HL-60 (cell line): ENCODE data around the gene PRPF18.

Source experiments
- DNase-seq, 2 experiments: peaks; one replicate each; pipeline ENCODE4 v3.0.0-alpha.2; 2010 to 2020; ENCODE audit warnings: low read depth in 1 of 2, low spot score in 1 of 2
- H3K27ac ChIP-seq: fragments of 250-450 bp; sonication (Bioruptor Pico); replicated peaks from 2 replicates; pipeline ENCODE4 v1.5.1; 2020; ENCODE audit warnings: mild to moderate bottlenecking, moderate library complexity
- H3K27me3 ChIP-seq: fragments of 250-450 bp; sonication (Bioruptor Pico); 2 replicates; pipeline ENCODE4 v1.5.1; 2021; ENCODE audit warnings: mild to moderate bottlenecking, moderate library complexity; ENCODE audit not compliant: insufficient read depth, poor library complexity, severe bottlenecking
- H3K4me3 ChIP-seq: replicated peaks from 2 replicates; pipeline ENCODE4 v1.5.1; 2011; ENCODE audit warnings: mild to moderate bottlenecking, control low read depth, low read length; ENCODE audit not compliant: insufficient read depth
- GABPA ChIP-seq: IDR thresholded peaks from 2 replicates; pipeline ENCODE4 v1.6.1; 2012; ENCODE audit warnings: low read depth
- POLR2AphosphoS5 ChIP-seq: IDR thresholded peaks from 2 replicates; pipeline ENCODE4 v1.6.1; 2012; ENCODE audit warnings: low read depth
- SPI1 ChIP-seq: IDR thresholded peaks from 2 replicates; pipeline ENCODE4 v1.6.1; 2012; ENCODE audit warnings: low read depth, mild to moderate bottlenecking, borderline replicate concordance
- TF ChIP-seq, protein P1 (sequence below): IDR thresholded peaks from one replicate; pipeline ENCODE4 v1.5.1; 2011; ENCODE audit warnings: low read length, control low read depth, inconsistent platforms; ENCODE audit not compliant: insufficient read depth
- TF ChIP-seq, protein P2 (sequence below): IDR thresholded peaks from 2 replicates; pipeline ENCODE4 v1.6.1; 2012; ENCODE audit warnings: low read depth; ENCODE audit not compliant: insufficient replicate concordance

PRPF18 gene

DNA sequence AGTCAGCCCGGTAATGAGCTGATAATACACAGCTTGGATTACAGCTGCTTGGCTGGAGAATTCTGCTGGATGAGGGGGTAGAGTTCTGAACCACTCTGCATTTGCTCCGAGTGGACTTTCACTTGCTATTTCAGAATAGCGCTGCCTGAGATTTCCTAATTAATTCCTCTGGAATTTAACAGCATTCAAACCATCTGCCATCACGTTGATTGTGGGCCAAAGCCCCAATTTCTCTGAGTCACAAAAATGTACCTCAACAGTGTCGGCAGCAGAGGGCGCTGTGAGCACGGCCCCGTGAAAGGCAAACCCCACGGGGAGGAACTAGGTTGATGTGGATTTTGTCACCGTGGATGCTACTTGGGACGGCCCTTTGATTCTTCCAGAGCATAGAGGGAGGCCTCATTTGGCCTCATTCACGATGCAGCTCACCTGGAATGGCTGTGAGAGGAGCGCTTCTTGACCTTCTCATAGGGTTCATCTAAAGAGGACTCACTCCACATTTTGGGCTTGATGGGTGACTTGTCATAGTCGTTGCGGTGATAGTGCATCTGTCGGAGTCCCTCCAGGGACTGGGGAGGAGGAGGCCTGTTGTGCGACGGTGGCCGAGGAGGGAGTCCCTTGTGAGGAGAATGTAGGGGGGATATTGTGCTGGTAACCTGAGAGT, 73.3 kb downstream of the PRPF18 start:
- Histone ChIP-seq H3K4me3 (no peak overlapping the region), H3K27ac (no peak overlapping the region), H3K27me3 (no peaks in the 10 kb centered on the region)
- DNase-seq, result peak; percentile 17 to 31
- TF ChIP-seq, protein P1, sequence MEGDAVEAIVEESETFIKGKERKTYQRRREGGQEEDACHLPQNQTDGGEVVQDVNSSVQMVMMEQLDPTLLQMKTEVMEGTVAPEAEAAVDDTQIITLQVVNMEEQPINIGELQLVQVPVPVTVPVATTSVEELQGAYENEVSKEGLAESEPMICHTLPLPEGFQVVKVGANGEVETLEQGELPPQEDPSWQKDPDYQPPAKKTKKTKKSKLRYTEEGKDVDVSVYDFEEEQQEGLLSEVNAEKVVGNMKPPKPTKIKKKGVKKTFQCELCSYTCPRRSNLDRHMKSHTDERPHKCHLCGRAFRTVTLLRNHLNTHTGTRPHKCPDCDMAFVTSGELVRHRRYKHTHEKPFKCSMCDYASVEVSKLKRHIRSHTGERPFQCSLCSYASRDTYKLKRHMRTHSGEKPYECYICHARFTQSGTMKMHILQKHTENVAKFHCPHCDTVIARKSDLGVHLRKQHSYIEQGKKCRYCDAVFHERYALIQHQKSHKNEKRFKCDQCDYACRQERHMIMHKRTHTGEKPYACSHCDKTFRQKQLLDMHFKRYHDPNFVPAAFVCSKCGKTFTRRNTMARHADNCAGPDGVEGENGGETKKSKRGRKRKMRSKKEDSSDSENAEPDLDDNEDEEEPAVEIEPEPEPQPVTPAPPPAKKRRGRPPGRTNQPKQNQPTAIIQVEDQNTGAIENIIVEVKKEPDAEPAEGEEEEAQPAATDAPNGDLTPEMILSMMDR, result peak; percentile 60
- no peak for TF ChIP-seq SPI1

DNA sequence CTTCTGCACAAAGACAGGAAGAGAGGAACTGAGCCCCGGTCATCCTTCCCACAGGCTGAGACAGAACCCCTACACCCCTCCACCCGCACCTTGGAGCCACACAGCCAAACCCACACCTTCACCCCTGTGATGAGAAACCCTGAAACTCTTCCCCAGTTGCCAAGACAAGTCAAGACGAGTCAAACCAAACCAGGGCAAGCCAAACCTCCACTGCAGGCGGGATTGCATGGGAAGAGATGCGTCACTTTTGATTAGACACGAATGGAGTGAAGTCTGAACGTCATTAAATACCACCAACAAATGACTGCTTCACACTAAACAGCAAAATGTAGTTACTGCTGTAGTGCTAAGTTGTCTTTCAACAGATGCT, 73.8 kb downstream of the PRPF18 start:
- H3K27ac ChIP-seq, result no peak overlapping the region

DNA sequence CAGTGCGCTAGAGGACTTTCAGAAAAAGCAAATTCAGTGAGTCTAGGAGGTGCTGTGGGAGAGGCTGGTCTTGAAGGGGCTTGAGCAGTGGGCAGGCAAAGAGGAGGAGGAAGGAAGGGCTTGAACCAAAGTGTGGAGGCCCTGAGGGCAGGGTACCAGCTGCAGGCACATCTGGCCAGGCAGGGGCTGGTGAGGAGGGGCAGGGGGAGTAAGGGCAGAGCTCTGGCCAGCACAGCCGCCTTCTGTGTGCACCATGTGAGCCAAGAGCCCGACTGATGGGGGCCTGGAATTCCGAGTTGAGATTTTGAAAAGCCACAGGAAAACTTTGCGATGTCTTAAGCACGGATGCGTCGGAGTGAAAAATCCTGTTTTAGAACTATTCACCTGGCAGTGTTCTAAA, 74.5 kb downstream of the PRPF18 start:
- no peaks in the 10 kb centered on the region for H3K27me3 ChIP-seq
- no peak for TF ChIP-seq SPI1
- TF ChIP-seq GABPA, result no peak

More for the DNA sequence above, 73.8 kb downstream of the PRPF18 start:
- no peaks in the 10 kb centered on the region for H3K27me3 ChIP-seq
- no peak overlapping the region for H3K4me3 ChIP-seq
- TF ChIP-seq, protein P1, result no peak
- TF ChIP-seq, protein P2, sequence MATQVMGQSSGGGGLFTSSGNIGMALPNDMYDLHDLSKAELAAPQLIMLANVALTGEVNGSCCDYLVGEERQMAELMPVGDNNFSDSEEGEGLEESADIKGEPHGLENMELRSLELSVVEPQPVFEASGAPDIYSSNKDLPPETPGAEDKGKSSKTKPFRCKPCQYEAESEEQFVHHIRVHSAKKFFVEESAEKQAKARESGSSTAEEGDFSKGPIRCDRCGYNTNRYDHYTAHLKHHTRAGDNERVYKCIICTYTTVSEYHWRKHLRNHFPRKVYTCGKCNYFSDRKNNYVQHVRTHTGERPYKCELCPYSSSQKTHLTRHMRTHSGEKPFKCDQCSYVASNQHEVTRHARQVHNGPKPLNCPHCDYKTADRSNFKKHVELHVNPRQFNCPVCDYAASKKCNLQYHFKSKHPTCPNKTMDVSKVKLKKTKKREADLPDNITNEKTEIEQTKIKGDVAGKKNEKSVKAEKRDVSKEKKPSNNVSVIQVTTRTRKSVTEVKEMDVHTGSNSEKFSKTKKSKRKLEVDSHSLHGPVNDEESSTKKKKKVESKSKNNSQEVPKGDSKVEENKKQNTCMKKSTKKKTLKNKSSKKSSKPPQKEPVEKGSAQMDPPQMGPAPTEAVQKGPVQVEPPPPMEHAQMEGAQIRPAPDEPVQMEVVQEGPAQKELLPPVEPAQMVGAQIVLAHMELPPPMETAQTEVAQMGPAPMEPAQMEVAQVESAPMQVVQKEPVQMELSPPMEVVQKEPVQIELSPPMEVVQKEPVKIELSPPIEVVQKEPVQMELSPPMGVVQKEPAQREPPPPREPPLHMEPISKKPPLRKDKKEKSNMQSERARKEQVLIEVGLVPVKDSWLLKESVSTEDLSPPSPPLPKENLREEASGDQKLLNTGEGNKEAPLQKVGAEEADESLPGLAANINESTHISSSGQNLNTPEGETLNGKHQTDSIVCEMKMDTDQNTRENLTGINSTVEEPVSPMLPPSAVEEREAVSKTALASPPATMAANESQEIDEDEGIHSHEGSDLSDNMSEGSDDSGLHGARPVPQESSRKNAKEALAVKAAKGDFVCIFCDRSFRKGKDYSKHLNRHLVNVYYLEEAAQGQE, result no peak
- TF ChIP-seq SPI1 (no peak), GABPA (no peak), POLR2AphosphoS5 (no peak)
- no peak for DNase-seq

DNA sequence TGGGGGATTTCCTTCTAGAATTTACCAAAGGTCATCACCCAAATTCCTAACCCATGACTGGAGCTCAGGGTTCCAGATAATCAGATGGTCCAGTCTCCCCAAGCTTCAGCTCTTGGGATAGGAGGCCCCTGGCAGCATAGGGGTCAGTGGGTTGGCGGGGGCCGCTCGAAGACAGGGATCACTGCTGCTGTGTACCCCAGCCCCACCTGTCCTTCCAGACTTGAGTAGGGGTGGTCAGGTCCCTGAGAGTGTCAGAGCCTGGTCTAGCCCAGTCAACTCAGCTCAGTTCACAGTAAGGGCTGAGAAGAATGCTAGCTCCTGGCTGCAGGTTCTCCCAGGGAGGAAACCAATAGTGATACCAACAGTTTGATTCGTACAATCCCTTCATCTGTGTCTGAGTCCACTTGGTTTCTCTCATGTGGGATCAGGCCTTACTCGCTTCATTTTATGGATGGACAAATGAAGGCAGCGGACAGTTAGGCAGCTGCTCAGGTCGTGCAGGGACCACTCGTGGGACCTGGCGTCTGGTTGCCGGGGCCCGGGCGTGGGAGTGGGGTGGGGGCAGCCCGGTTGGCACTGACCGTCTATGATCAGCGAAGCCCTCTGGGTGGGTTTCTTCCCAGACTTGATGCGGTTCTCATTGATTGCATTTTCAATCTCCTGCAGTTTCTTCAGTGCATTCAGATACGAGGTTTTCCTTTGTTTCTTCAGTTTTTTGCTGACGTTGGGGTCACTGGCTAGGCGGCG, 78.9 kb downstream of the PRPF18 start:
- H3K4me3 ChIP-seq, result no peak overlapping the region
- TF ChIP-seq, protein P2, result no peak
- TF ChIP-seq, protein P1, result no peak
- TF ChIP-seq GABPA, result no peak
- no peak for TF ChIP-seq SPI1
- no peak for TF ChIP-seq POLR2AphosphoS5
- no peak overlapping the region for H3K27ac ChIP-seq
- H3K27me3 ChIP-seq, result no peaks in the 10 kb centered on the region
- no peak for DNase-seq

More for the DNA sequence above, 74.5 kb downstream of the PRPF18 start:
- Histone ChIP-seq H3K27ac (no peak overlapping the region), H3K4me3 (no peak overlapping the region)
- DNase-seq, result no peak
